ENCODE data around the gene MEX3B. TPM values are rescaled to one million over a fixed set of nuclear protein-coding genes. Genes with fewer than 3 reads are reported as not detected.

Gene MEX3B
- total RNA-seq, 1 donor from 2014 or later = 1.9 TPM

- Histone ChIP-seq H3K4me3 (peak overlapping the region; percentile 65), H3K27me3 (no peaks in the 10 kb centered on the region), H3K36me3 (no peaks in the 10 kb centered on the region), H3K27ac (no peak overlapping the region), H3K4me1 (peaks cover 16% of the 10 kb centered on the region), H3K9me3 (no peaks in the 10 kb centered on the region)
- intact Hi-C loops (cut with DNase I) = no loop called here
- TF ChIP-seq CTCF (IDR thresholded peaks at IDR 0.05) = no peak
- ATAC-seq (no peak), DNase-seq (no peak)
Observed at GRCh38 chr15:82043796-82044372, 1.9 kb downstream of the MEX3B start.

- ATAC-seq (no peak), DNase-seq (no peak)
- H3K27ac ChIP-seq = no peak overlapping the region
- peaks cover 16% of the 10 kb centered on the region for H3K4me1 ChIP-seq
- no peaks in the 10 kb centered on the region for H3K36me3 ChIP-seq
- H3K9me3 ChIP-seq = no peaks in the 10 kb centered on the region
- no peak for TF ChIP-seq CTCF (IDR thresholded peaks at IDR 0.05)
- H3K4me3 ChIP-seq = no peak overlapping the region
- intact Hi-C loops (cut with DNase I) = no loop called here
- no peaks in the 10 kb centered on the region for H3K27me3 ChIP-seq
Observed at GRCh38 chr15:82043130-82043673, 2.6 kb downstream of the MEX3B start.

- no peak for TF ChIP-seq CTCF (IDR thresholded peaks at IDR 0.05)
- no peaks in the 10 kb centered on the region for H3K36me3 ChIP-seq
- H3K27me3 ChIP-seq = no peaks in the 10 kb centered on the region
- no peak overlapping the region for H3K27ac ChIP-seq
- intact Hi-C loops (cut with DNase I) = no loop called here
- H3K4me1 ChIP-seq = peaks cover 10% of the 10 kb centered on the region
- peak; percentile 50 for ATAC-seq
- H3K9me3 ChIP-seq = no peaks in the 10 kb centered on the region
- no peak for DNase-seq
- no peak overlapping the region for H3K4me3 ChIP-seq
Observed at GRCh38 chr15:82040862-82041261, 5.0 kb downstream of the MEX3B start.

- DNase-seq (no peak), ATAC-seq (no peak)
- Histone ChIP-seq H3K4me3 (no peak overlapping the region), H3K4me1 (peaks cover 10% of the 10 kb centered on the region), H3K9me3 (no peaks in the 10 kb centered on the region), H3K27me3 (no peaks in the 10 kb centered on the region), H3K27ac (no peak overlapping the region), H3K36me3 (no peaks in the 10 kb centered on the region)
- intact Hi-C loops (cut with DNase I) = no loop called here
- TF ChIP-seq CTCF (IDR thresholded peaks at IDR 0.05) = no peak
Observed at GRCh38 chr15:82040390-82040789, 5.4 kb downstream of the MEX3B start.

GRCh38 chr15:82039871-82040270 is 5.9 kb downstream of the MEX3B start:
- intact Hi-C loops (cut with DNase I) = no loop called here
- no peak overlapping the region for H3K4me3 ChIP-seq
- H3K27ac ChIP-seq = no peak overlapping the region
- peaks cover 10% of the 10 kb centered on the region for H3K4me1 ChIP-seq
- DNase-seq (no peak), ATAC-seq (no peak)
- no peaks in the 10 kb centered on the region for H3K36me3 ChIP-seq
- H3K9me3 ChIP-seq = no peaks in the 10 kb centered on the region
- no peak for TF ChIP-seq CTCF (IDR thresholded peaks at IDR 0.05)
- H3K27me3 ChIP-seq = no peaks in the 10 kb centered on the region

GRCh38 chr15:82036461-82036860 is 9.4 kb downstream of the MEX3B start:
- no peak overlapping the region for H3K27ac ChIP-seq
- intact Hi-C loops (cut with DNase I) = no loop called here
- H3K27me3 ChIP-seq = no peaks in the 10 kb centered on the region
- H3K4me1 ChIP-seq = no peaks in the 10 kb centered on the region
- H3K9me3 ChIP-seq = no peaks in the 10 kb centered on the region
- ATAC-seq (no peak), DNase-seq (no peak)
- H3K36me3 ChIP-seq = no peaks in the 10 kb centered on the region
- TF ChIP-seq CTCF (IDR thresholded peaks at IDR 0.05) = no peak
- no peak overlapping the region for H3K4me3 ChIP-seq
